Brain microvascular endothelial cell (primary cell): ENCODE measurements around the gene PIK3C2G.
"Not testable (repeated sequence)": the region's sequence is repeated elsewhere in the genome, so short reads cannot be mapped to it uniquely, and the experiment has no call there.

Experiments used
- DNase-seq: peaks from one replicate; pipeline ENCODE4 v3.0.0-alpha.2; 2020
- H3K27ac ChIP-seq: fragments of 250-450 bp; sonication (Bioruptor Pico); 2 replicates; pipeline ENCODE4 v1.5.1; 2020; ENCODE audit warnings: mild to moderate bottlenecking, moderate library complexity
- H3K27me3 ChIP-seq: fragments of 250-450 bp; sonication (Bioruptor Pico); replicated peaks from 2 replicates; pipeline ENCODE4 v1.5.1; 2020; ENCODE audit warnings: mild to moderate bottlenecking
- H3K36me3 ChIP-seq: fragments of 250-450 bp; sonication (Bioruptor Pico); replicated peaks from 2 replicates; pipeline ENCODE4 v1.5.1; 2020; ENCODE audit warnings: mild to moderate bottlenecking
- H3K4me3 ChIP-seq: 2 replicates; pipeline ENCODE4 v1.5.1; 2011; ENCODE audit warnings: low read depth, mild to moderate bottlenecking, control low read depth, low read length, moderate library complexity
- CTCF ChIP-seq: IDR thresholded peaks from 2 replicates; pipeline ENCODE4 v1.5.1; 2011; ENCODE audit warnings: low read depth, mild to moderate bottlenecking, moderate library complexity, low read length, control low read depth, inconsistent platforms; ENCODE audit errors: missing control alignments
- in situ Hi-C: cut with HindIII; loops from 2 replicates; pipeline ENCODE4 v1.10.0; 2017; ENCODE audit warnings: low sequenced_read_pairs, low pct_ligation_motif_present

Gene PIK3C2G

GRCh38 chr12:18496156-18496555 is 234.8 kb downstream of the PIK3C2G start:
- TF ChIP-seq CTCF: no peak
- no peaks in the 10 kb centered on the region for H3K36me3 ChIP-seq
- H3K4me3 ChIP-seq: no peak overlapping the region
- no peaks in the 10 kb centered on the region for H3K27me3 ChIP-seq
- in situ Hi-C loops: no loop called here
- no peak for DNase-seq
- H3K27ac ChIP-seq: no peak overlapping the region

- in situ Hi-C loops, H3K36me3 ChIP-seq, H3K4me3 ChIP-seq, DNase-seq, H3K27me3 ChIP-seq, H3K27ac ChIP-seq: not testable (repeated sequence)
Observed at GRCh38 chr12:18500160-18500574, 238.8 kb downstream of the PIK3C2G start.

DNA sequence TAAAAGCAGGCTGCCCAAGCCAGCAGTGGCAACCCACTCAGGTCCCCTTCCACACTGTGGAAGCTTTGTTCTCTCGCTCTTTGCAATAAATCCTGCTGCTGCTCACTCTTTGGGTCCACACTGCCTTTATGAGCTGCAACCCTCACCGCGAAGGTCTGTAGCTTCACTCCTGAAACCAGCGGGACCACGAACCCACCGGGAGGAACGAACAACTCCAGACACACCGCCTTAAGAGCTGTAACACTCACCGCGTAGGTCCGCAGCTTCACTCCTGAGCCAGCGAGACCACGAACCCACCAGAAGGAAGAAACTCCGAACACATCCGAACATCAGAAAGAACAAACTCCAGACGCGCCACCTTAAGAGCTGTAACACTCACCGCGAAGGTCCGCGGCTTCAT is 239.4 kb downstream of the PIK3C2G start:
- H3K27me3 ChIP-seq, DNase-seq, H3K27ac ChIP-seq, H3K36me3 ChIP-seq, H3K4me3 ChIP-seq, in situ Hi-C loops: not testable (repeated sequence)

GRCh38 chr12:18502422-18502968 is 241.2 kb downstream of the PIK3C2G start:
- DNase-seq: no peak
- no peaks in the 10 kb centered on the region for H3K27me3 ChIP-seq
- TF ChIP-seq CTCF: no peak
- H3K4me3 ChIP-seq: no peak overlapping the region
- H3K36me3 ChIP-seq: no peaks in the 10 kb centered on the region
- in situ Hi-C loops: no loop called here
- H3K27ac ChIP-seq: no peak overlapping the region

- in situ Hi-C loops: no loop called here
- H3K36me3 ChIP-seq: no peaks in the 10 kb centered on the region
- no peaks in the 10 kb centered on the region for H3K27me3 ChIP-seq
- H3K27ac ChIP-seq: no peak overlapping the region
- DNase-seq: no peak
- no peak for TF ChIP-seq CTCF
- no peak overlapping the region for H3K4me3 ChIP-seq
Observed at GRCh38 chr12:18521461-18521860, 260.1 kb downstream of the PIK3C2G start.

- in situ Hi-C loops: no loop called here
Observed at GRCh38 chr12:18522806-18523205, 261.5 kb downstream of the PIK3C2G start.

DNA sequence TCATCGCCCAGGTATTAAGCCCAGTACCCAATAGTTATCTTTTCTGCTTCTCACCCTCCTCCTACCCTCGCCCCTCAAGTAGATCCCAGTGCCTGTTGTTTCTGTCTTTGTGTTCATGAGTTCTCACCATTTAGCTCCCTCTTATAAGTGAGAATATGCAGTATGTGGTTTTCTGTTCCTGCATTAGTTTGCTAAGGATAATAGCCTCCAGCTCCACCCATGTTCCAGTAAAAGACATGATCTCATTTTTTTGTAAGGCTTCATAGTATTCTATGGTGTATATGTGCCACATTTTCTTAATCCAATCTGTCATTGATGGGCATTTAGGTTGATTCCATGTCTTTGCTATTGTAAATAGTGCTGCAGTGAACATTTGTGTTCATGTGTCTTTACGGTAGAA is 281.2 kb downstream of the PIK3C2G start:
- DNase-seq, H3K36me3 ChIP-seq, H3K27me3 ChIP-seq, in situ Hi-C loops, H3K4me3 ChIP-seq, H3K27ac ChIP-seq: not testable (repeated sequence)

More at GRCh38 chr12:18522806-18523205, 261.5 kb downstream of the PIK3C2G start:
- Histone ChIP-seq H3K27me3 (no peaks in the 10 kb centered on the region), H3K27ac (no peak overlapping the region), H3K36me3 (no peaks in the 10 kb centered on the region), H3K4me3 (no peak overlapping the region)
- no peak for TF ChIP-seq CTCF
- DNase-seq: no peak
